ENCODE measurements around the gene REPS2. TPM values are rescaled to one million over a fixed set of nuclear protein-coding genes. Genes with fewer than 3 reads are reported as not detected.

Gene REPS2
- total RNA-seq, 1 donor from 2014 or later = 1.3 TPM

DNA sequence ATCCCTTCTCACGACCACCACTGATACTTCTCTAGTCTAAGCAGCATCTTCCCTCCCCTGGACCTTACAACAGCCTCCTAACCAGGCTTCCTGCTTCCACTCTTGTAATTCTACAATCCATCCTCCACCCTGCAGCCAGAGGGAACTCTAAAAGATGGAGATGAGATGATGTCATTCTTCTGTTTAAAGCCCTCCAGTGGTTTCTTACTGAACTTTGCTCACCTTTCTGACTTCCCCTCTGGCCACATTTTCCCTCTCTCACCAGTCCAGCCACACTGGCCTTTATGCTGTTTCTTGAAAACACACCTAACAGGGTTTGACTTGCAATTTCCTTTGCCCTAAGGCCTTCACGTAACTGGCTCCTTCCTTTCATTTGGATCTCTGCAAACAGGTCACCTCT, 237.1 kb downstream of the REPS2 start:
- TF ChIP-seq, protein P1, sequence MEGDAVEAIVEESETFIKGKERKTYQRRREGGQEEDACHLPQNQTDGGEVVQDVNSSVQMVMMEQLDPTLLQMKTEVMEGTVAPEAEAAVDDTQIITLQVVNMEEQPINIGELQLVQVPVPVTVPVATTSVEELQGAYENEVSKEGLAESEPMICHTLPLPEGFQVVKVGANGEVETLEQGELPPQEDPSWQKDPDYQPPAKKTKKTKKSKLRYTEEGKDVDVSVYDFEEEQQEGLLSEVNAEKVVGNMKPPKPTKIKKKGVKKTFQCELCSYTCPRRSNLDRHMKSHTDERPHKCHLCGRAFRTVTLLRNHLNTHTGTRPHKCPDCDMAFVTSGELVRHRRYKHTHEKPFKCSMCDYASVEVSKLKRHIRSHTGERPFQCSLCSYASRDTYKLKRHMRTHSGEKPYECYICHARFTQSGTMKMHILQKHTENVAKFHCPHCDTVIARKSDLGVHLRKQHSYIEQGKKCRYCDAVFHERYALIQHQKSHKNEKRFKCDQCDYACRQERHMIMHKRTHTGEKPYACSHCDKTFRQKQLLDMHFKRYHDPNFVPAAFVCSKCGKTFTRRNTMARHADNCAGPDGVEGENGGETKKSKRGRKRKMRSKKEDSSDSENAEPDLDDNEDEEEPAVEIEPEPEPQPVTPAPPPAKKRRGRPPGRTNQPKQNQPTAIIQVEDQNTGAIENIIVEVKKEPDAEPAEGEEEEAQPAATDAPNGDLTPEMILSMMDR (IDR thresholded peaks at IDR 0.05; ENCODE audit: insufficient read depth, low read length, poor library complexity, severe bottlenecking) = no peak
- Histone ChIP-seq H3K4me3 (ENCODE audit: low read depth, low read length) (no peak overlapping the region), H3K36me3 (ENCODE audit: control insufficient read depth, insufficient read depth, low read length) (no peaks in the 10 kb centered on the region), H3K27me3 (ENCODE audit: control insufficient read depth, insufficient read depth, low read length) (peaks cover 3% of the 10 kb centered on the region)
- DNase-seq (ENCODE audit: low read depth) = no peak

DNA sequence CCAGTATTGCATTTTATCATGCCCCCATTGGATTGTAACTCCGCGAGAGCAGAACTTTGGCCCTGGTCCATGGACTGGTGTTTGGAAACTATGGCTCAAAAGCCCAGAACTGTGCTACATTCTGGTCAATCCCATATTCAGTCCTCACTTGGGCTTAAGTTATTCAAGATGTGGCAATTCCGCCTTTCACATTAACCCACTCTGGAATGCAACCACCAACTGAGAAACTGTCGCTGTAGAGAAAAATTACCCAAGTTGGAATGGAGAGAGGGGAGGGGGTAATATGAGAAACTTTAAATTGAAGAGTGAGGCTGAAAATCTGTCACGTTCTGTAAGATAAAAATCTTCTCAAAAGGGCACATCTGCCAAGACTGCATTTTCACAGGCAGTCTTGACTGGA, 239.0 kb downstream of the REPS2 start:
- TF ChIP-seq, protein P1 (IDR thresholded peaks at IDR 0.05; ENCODE audit: insufficient read depth, low read length, poor library complexity, severe bottlenecking) = no peak
- Histone ChIP-seq H3K36me3 (ENCODE audit: control insufficient read depth, insufficient read depth, low read length) (no peaks in the 10 kb centered on the region), H3K27me3 (ENCODE audit: control insufficient read depth, insufficient read depth, low read length) (no peaks in the 10 kb centered on the region), H3K4me3 (ENCODE audit: low read depth, low read length) (no peak overlapping the region)
- no peak for DNase-seq (ENCODE audit: low read depth)

DNA sequence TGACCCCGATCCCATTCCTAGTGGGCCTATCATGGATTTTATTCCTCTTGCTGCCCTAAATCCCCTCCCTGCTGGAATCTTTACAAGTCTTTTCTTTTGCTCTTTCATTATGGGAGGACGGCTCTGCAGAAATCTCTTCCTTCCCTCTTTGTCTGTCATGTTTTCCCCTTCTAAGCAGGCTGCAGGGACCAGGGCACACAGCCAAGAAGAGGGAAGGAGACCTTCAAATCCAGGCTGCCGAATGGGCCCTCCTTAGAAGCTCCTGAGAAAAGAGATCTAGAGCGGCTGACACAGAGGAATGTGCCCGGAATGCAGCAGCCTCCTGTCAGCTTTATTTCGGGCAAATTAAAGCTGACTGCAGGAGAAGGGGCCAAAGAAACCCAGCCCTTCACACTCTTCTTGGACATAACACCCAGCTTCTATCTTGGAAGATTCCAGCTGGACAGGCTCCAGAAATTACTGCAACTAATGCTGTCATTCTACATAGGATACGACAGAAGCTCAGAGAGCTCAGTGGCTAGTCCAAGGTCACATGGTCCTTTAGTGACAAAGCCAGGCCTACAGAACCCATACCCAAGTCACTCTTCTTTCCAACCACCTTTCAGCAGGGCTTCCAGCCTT, 240.8 kb downstream of the REPS2 start:
- DNase-seq (ENCODE audit: low read depth) = no peak
- no peaks in the 10 kb centered on the region for H3K36me3 ChIP-seq (ENCODE audit: control insufficient read depth, insufficient read depth, low read length)
- no peaks in the 10 kb centered on the region for H3K27me3 ChIP-seq (ENCODE audit: control insufficient read depth, insufficient read depth, low read length)
- TF ChIP-seq, protein P1 (IDR thresholded peaks at IDR 0.05; ENCODE audit: insufficient read depth, low read length, poor library complexity, severe bottlenecking) = no peak
- no peak overlapping the region for H3K4me3 ChIP-seq (ENCODE audit: low read depth, low read length)

DNA sequence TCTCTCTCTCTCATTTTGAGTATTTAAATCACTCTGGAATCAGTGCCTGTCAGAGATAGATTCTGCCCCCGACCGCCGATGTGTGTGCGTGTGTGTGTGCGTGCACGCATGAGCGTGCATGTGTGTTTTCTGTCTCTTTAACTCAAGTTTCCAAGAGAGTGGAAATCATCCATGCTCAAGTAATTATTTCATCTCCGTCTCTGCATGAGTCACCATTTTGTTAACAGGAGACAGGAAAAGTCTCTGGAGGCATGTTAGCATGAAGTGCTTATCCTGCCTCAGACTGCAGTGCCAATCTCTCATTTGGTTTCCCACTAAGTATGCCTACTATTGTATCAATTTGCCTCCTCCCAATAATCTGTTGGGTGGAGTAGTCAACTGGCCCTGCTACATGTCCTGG, 245.6 kb downstream of the REPS2 start:
- TF ChIP-seq, protein P1 (IDR thresholded peaks at IDR 0.05; ENCODE audit: insufficient read depth, low read length, poor library complexity, severe bottlenecking) = no peak
- DNase-seq (ENCODE audit: low read depth) = no peak
- Histone ChIP-seq H3K27me3 (ENCODE audit: control insufficient read depth, insufficient read depth, low read length) (peaks cover 5% of the 10 kb centered on the region), H3K4me3 (ENCODE audit: low read depth, low read length) (no peak overlapping the region), H3K36me3 (ENCODE audit: control insufficient read depth, insufficient read depth, low read length) (no peaks in the 10 kb centered on the region)

Other genes starting within 250 kb of the REPS2 start
- 18.8 and 21.3 TPM in 2 replicates for gene CTPS2, start 234.0 kb upstream of the REPS2 start, total RNA-seq
- 20.5 and 23.4 TPM in 2 replicates for gene SYAP1, start 227.0 kb upstream of the REPS2 start, total RNA-seq
- gene TXLNG, start 160.2 kb upstream of the REPS2 start, total RNA-seq = 10.5 and 10.9 TPM in 2 replicates
- gene RBBP7, start 76.3 kb upstream of the REPS2 start, total RNA-seq = 77.4 and 80.6 TPM in 2 replicates

All from kidney epithelial cell (primary cell).